SH-SY5Y (cell line): ENCODE results near the gene SFXN5.

Experiments used
- GATA2 ChIP-seq: IDR thresholded peaks from 2 replicates; pipeline ENCODE4 v1.6.1; 2011; ENCODE audit warnings: mild to moderate bottlenecking, low read depth, low read length
- GATA3 ChIP-seq: IDR thresholded peaks from 2 replicates; pipeline ENCODE4 v1.6.1; 2011; ENCODE audit warnings: low read depth, mild to moderate bottlenecking, low read length, moderate library complexity

- no peak for TF ChIP-seq GATA2
- TF ChIP-seq GATA3: no peak
Measured at GRCh38 chr2:73009177-73009839, 62.2 kb downstream of the SFXN5 start.
